Endodermal cell (in vitro differentiated cells): ENCODE results near the gene RBM20. TPM values are rescaled to one million over a fixed set of nuclear protein-coding genes. Genes with fewer than 3 reads are reported as not detected.

ENCODE experiments used
- DNase-seq: peaks from one replicate; pipeline ENCODE4 v3.0.0-alpha.2; 2017
- H3K27ac ChIP-seq: 2 replicates; pipeline ENCODE4 v1.5.1; 2013; ENCODE audit warnings: mild to moderate bottlenecking, low read depth, low read length, moderate library complexity
- H3K27me3 ChIP-seq: 2 replicates; pipeline ENCODE4 v1.6.1; 2013; ENCODE audit warnings: mild to moderate bottlenecking, low read length, moderate library complexity; ENCODE audit not compliant: insufficient read depth, control insufficient read depth, poor library complexity, severe bottlenecking
- H3K36me3 ChIP-seq: 2 replicates; pipeline ENCODE4 v1.7.0; 2013; ENCODE audit warnings: mild to moderate bottlenecking, low read length, moderate library complexity; ENCODE audit not compliant: control insufficient read depth, insufficient read depth
- H3K4me1 ChIP-seq: one replicate; pipeline ENCODE4 v1.7.0; 2013; ENCODE audit warnings: low read length; ENCODE audit not compliant: control insufficient read depth, insufficient read depth
- H3K4me3 ChIP-seq: 2 replicates; pipeline ENCODE4 v1.5.1; 2013; ENCODE audit warnings: mild to moderate bottlenecking, low read length, moderate library complexity
- H3K9ac ChIP-seq: 2 replicates; pipeline ENCODE4 v1.6.1; 2013; ENCODE audit warnings: mild to moderate bottlenecking, low read length, moderate library complexity; ENCODE audit not compliant: poor library complexity, severe bottlenecking; ENCODE audit errors: extremely low read depth
- H3K9me3 ChIP-seq: 2 replicates; pipeline ENCODE4 v1.6.1; 2013; ENCODE audit warnings: mild to moderate bottlenecking, low read length, moderate library complexity; ENCODE audit not compliant: control insufficient read depth
- H3K27ac Mint-ChIP-seq: 2 replicates; pipeline ENCODE4 v1.8.0; 2020; ENCODE audit warnings: mixed read lengths
- H3K27me3 Mint-ChIP-seq: 2 replicates; pipeline ENCODE4 v1.8.0; 2021; ENCODE audit warnings: mild to moderate bottlenecking, mixed read lengths; ENCODE audit not compliant: insufficient read depth
- H3K36me3 Mint-ChIP-seq: 2 replicates; pipeline ENCODE4 v1.8.0; 2020; ENCODE audit warnings: low read depth, mixed read lengths
- H3K4me1 Mint-ChIP-seq: 2 replicates; pipeline ENCODE4 v1.8.0; 2020; ENCODE audit warnings: mixed read lengths
- H3K4me3 Mint-ChIP-seq: 2 replicates; pipeline ENCODE4 v1.8.0; 2020; ENCODE audit warnings: mild to moderate bottlenecking, moderate library complexity, mixed read lengths
- H3K9me3 Mint-ChIP-seq: 2 replicates; pipeline ENCODE4 v1.8.0; 2020; ENCODE audit warnings: mild to moderate bottlenecking, mixed read lengths
- WGBS, 2 experiments: methylation state at CpG; one replicate each; pipeline versions ENCODE4 v1.1.5 to v1.1.7; 2013; ENCODE audit warnings: missing lambda C conversion rate in 2 of 2, mixed read lengths in 1 of 2; ENCODE audit not compliant: insufficient coverage in 1 of 2, insufficient read length in 1 of 2; 5-methylcytosine and 5-hydroxymethylcytosine counted together
- total RNA-seq, 2 donors: library from RNA; stranded (reverse); fragmentation: NEBNext Ultra II Directional in 1 of 2; extraction: Animal tissue kit (Norgen Biotek cat#: 25700) in 1 of 2; gene quantifications; 2 replicates in 1 of 2; 3 replicates in 1 of 2; pipeline ENCODE4 v1.2.1, GENCODE V29; 2021
- TF ChIP-seq, protein P1 (sequence below): fragments of 200-600 bp; sonication (generic); conservative IDR thresholded peaks from 2 replicates; pipeline ENCODE4 v1.5.0; 2021; ENCODE audit warnings: antibody characterized with exemption, mild to moderate bottlenecking

RBM20 gene
- total RNA-seq, 2 donors from 2014 or later: 6.2 to 7.0 TPM

DNA sequence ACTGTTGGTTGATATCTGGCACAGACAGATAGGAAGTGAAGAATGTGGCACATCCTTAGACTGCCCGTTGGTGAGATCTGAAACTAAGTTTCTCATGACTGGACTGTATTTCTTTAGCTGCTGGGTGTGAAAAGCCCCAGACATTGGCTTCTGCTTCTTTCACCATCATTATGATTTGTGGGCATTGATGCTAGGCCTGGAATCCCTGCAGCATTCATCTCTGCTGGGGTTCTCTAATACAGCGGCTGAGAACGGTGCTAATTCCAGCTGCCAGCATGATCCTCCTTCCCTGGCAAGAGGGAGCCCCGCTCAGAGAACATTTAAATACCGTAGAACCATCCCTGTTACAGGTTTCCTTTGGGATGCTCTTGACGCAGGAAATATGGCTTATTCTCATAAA is 26.2 kb downstream of the RBM20 start:
- TF ChIP-seq, protein P1, sequence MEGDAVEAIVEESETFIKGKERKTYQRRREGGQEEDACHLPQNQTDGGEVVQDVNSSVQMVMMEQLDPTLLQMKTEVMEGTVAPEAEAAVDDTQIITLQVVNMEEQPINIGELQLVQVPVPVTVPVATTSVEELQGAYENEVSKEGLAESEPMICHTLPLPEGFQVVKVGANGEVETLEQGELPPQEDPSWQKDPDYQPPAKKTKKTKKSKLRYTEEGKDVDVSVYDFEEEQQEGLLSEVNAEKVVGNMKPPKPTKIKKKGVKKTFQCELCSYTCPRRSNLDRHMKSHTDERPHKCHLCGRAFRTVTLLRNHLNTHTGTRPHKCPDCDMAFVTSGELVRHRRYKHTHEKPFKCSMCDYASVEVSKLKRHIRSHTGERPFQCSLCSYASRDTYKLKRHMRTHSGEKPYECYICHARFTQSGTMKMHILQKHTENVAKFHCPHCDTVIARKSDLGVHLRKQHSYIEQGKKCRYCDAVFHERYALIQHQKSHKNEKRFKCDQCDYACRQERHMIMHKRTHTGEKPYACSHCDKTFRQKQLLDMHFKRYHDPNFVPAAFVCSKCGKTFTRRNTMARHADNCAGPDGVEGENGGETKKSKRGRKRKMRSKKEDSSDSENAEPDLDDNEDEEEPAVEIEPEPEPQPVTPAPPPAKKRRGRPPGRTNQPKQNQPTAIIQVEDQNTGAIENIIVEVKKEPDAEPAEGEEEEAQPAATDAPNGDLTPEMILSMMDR: no peak
- H3K36me3 ChIP-seq: no peaks in the 10 kb centered on the region
- H3K4me3 ChIP-seq: no peak overlapping the region
- H3K27ac ChIP-seq: no peak overlapping the region
- H3K27me3 ChIP-seq: peaks cover 18% of the 10 kb centered on the region
- 79 to 85% methylated on average over 6 of the region's 6 CpGs for WGBS, 2 experiments
- Mint-ChIP-seq H3K4me3 (no peak overlapping the region), H3K9me3 (no peaks in the 10 kb centered on the region), H3K4me1 (peaks cover 30% of the 10 kb centered on the region), H3K36me3 (no peaks in the 10 kb centered on the region), H3K27me3 (peaks cover 39% of the 10 kb centered on the region), H3K27ac (no peak overlapping the region)
- no peaks in the 10 kb centered on the region for H3K9me3 ChIP-seq
- no peak overlapping the region for H3K9ac ChIP-seq
- DNase-seq: no peak
- peaks cover 17% of the 10 kb centered on the region for H3K4me1 ChIP-seq

DNA sequence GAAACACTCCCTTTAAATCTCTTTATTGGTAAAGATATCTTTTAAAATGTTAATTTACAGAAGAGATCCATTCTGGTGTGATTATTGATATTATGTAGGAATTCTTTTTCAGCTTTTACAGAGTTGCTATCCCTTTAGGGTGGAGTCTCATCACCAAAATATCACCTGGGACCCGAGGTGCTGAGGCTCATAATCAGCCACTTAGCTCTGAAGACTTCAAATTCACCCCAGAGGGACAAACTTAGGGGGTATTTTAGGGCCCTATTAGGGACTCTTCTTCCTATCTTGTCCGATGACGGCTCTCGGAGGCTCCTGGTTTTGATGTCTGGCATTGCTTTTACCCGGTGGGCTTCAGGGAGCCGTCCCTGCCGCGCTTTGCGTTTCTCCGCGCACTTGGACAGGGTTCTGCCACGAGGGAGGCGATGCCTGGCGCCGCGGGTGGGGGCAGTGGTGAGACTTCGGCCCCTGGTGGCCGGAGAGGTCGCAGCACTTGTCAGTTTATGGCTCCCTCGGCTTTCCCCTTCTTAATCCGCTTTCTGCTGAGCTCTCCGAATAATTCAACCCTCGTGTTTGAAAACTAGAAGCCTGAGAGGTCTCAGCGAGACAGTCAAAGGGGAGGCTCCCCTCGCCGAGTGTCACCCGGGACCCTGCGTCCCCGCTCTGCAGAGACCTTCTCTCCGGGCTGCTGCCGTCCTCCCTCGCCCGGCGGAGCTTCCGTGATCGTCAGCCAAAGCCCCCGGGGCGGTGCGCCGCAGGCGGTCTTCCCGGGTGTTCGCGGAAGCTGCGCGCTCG is 27.8 kb downstream of the RBM20 start:
- Mint-ChIP-seq H3K27me3 (peaks cover 41% of the 10 kb centered on the region), H3K36me3 (no peaks in the 10 kb centered on the region), H3K4me1 (peaks cover 24% of the 10 kb centered on the region), H3K9me3 (no peaks in the 10 kb centered on the region), H3K27ac (no peak overlapping the region), H3K4me3 (peak overlapping the region; percentile 62)
- Histone ChIP-seq H3K4me3 (peak overlapping the region; percentile 82), H3K27ac (no peak overlapping the region), H3K9me3 (no peaks in the 10 kb centered on the region), H3K9ac (peak overlapping the region; percentile 64), H3K4me1 (peaks cover 17% of the 10 kb centered on the region), H3K27me3 (peaks cover 18% of the 10 kb centered on the region), H3K36me3 (no peaks in the 10 kb centered on the region)
- TF ChIP-seq, protein P1: peak; percentile 98
- DNase-seq: peak; percentile 92
- WGBS, 2 experiments: 5 to 6% methylated on average over 26 to 47 of the region's 47 CpGs

DNA sequence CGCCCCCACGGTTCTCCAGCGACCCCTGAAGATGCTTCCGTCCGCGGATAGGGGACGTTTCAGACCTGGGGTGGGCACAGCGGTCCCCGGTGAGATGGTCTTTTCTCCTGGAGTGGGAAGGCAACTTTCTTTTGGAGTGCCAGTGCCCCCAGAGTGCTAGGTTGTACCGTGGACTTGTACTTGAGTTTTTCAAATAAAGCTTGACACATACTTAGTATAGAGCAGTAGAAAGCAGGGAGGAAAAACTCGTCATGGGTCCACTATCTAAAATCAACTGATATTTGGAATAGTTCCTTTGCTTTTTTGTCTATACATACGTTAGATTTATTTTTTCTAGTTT is 28.4 kb downstream of the RBM20 start:
- H3K4me1 Mint-ChIP-seq: peaks cover 20% of the 10 kb centered on the region
- Histone ChIP-seq H3K36me3 (no peaks in the 10 kb centered on the region), H3K27ac (no peak overlapping the region), H3K9me3 (no peaks in the 10 kb centered on the region), H3K4me1 (peaks cover 13% of the 10 kb centered on the region), H3K9ac (peak overlapping the region; percentile 64), H3K4me3 (peak overlapping the region; percentile 82), H3K27me3 (peaks cover 18% of the 10 kb centered on the region)
- H3K36me3 Mint-ChIP-seq: no peaks in the 10 kb centered on the region
- H3K27me3 Mint-ChIP-seq: peaks cover 41% of the 10 kb centered on the region
- no peak overlapping the region for H3K27ac Mint-ChIP-seq
- TF ChIP-seq, protein P1: no peak
- DNase-seq: no peak
- H3K9me3 Mint-ChIP-seq: no peaks in the 10 kb centered on the region
- peak overlapping the region; percentile 62 for H3K4me3 Mint-ChIP-seq
- 23 to 80% methylated on average over 1 to 11 of the region's 12 CpGs for WGBS, 2 experiments
